NCI-H2029 (cell line): Measurements from ENCODE around the gene SEC16A.

Experiments
- DNase-seq: peaks from one replicate; lab custom pipeline; 2025; lab: John Stamatoyannopoulos, UW

The SEC16A gene, protein sequence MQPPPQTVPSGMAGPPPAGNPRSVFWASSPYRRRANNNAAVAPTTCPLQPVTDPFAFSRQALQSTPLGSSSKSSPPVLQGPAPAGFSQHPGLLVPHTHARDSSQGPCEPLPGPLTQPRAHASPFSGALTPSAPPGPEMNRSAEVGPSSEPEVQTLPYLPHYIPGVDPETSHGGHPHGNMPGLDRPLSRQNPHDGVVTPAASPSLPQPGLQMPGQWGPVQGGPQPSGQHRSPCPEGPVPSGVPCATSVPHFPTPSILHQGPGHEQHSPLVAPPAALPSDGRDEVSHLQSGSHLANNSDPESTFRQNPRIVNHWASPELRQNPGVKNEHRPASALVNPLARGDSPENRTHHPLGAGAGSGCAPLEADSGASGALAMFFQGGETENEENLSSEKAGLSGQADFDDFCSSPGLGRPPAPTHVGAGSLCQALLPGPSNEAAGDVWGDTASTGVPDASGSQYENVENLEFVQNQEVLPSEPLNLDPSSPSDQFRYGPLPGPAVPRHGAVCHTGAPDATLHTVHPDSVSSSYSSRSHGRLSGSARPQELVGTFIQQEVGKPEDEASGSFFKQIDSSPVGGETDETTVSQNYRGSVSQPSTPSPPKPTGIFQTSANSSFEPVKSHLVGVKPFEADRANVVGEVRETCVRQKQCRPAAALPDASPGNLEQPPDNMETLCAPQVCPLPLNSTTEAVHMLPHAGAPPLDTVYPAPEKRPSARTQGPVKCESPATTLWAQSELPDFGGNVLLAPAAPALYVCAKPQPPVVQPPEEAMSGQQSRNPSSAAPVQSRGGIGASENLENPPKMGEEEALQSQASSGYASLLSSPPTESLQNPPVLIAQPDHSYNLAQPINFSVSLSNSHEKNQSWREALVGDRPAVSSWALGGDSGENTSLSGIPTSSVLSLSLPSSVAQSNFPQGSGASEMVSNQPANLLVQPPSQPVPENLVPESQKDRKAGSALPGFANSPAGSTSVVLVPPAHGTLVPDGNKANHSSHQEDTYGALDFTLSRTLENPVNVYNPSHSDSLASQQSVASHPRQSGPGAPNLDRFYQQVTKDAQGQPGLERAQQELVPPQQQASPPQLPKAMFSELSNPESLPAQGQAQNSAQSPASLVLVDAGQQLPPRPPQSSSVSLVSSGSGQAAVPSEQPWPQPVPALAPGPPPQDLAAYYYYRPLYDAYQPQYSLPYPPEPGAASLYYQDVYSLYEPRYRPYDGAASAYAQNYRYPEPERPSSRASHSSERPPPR (N-terminal part only)

DNA sequence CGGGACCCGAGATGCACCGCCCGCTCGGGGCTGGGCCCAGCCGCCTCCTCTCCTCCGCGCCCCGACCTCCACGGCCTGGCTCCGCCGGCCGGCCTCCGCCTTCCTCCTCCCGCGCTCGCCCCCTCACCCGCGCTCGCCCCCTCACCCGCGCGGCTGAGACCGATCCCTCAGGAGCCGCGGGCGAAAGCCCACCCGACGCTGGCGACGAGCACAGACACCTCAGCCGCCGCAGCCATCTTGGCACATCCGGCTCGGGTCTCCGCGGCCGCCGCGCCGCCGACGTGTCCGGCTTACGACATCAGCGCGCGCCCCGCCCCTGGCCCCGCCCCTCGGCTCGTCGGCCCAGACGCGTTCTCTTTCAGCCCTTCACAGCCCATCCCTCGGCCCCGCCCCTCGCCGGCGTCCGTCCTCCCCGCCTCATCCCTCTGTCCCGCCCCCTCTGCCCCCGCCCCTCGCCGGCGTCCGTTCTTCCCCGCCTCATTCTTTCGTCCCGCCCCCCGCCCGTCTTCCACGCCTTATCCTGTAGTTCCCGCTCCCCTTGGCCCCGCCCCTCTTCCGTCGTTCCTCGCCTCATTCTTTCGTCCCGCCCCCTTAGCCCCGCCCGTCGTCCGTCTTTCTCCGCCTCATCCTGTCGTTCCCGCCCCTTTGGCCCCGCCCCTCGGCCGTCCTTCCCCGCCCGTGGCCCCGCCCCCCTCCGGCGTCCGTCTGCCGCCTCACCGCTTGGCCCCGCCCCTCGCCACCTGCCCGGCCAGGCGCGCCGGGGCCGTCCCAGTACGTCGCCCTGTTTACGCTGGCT lies at the start of gene SEC16A:
Gene SEC16A (minus strand): TSS at position 248 of the 796 bp plus-strand sequence. CDS start 5,425 bp downstream, outside the sequence.
- DNase-seq = peak; percentile 99

DNA sequence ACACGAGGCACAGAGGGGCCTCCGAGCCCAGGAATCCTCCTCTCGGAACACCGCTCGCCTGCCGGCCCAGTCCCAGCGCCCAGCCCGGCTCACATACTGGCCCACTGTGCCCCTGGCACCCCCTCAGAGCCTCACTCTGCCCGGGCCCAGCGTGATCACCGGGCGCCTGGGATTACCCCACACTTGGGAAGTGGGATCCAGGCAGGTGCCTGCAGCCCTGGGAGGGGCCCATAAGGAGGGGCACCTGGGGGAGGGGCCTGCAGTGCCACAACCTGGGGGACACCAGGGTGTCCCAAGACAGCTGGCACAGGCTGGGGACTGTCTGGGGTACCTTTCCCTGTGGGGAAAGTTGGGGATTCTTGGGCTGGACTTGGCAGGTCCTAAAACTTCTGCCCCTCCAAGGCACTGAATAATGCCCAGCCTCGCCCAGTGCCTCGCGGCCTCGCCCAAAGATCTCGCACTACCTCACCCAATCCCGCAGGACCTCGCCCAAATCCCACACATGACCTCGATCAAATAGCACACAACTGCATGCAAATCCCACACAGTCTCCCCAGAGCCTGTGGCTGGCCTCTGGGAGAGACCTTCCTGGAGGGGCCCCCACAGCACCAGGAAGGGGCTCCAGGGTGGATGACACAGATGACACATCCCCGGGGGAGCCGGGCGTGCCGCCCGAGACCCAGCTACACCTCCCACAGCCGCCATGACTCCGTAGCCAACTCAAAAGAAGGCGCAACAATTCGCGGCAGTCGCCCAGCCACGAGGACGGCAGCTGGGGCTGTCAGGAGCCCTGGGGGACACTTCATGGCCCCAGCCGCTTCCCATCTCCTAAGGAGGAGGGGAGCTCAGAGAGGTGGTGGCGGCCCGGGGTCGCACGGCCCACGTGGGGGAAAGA lies 49.3 kb upstream of the SEC16A start:
- no peak for DNase-seq

DNA sequence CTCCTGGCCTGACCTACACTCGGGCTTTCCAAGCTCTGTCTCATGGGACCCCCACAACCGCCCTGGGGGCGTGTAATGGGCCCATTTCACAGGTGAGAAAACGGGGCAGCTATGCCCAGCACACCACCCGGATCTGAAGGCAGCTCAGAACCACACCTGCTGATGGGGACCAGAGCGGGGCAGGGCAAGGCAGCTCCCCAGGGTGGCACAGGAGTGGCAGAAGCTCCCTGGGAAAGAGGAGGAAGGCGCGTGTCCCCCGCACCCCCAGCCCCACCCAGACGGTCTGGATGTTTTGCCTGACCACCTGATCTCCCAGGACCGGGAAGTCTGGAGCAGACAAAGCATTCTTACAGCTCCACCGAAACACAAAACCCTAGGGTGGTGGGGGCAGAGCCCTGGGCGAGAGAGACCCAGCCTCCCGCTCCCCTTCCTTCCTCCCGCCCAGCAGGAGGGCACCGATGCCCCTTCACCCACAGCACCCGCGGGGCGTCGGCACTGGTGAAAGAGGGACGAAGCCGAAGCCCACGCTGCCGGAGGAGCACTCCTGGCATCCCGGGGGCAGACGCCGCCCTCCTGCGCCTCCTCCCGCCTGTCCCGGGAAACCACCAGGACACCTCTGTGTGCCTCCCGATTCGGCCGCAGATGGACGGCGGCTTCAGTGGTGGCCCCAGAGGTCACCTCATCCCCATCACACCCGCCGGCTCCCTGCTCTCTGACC lies 48.5 kb upstream of the SEC16A start:
- no peak for DNase-seq

DNA sequence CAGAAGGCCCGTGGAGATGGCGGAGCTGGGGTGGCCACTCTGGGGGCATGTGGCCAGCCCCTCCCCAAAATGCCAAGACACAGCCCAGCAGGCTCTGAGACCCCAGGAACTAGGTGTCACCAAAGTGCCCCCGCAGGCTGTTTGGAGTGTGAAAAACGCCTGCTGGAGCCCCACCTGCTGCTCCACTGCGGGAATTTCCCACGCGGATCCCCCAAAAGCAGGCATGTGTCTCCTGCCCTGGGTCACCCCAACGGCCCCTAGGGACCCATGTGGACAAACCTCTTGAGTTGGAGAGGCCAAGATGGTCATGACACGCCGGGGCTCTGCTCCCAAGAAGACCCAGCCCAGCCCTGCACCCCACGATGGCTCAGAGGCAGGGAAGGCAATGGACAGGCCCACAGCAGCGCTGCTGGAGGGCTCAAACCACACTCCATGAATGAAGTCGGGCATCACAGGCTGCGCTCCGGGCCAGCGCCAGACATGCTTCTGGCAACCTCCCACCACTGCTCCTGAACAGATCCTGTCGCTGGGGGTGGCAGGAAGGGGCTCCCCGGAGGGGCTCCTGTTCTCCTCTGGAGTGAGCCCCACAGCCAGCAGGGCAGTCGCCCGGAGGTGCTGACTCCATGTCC lies 47.7 kb upstream of the SEC16A start:
- no peak for DNase-seq

DNA sequence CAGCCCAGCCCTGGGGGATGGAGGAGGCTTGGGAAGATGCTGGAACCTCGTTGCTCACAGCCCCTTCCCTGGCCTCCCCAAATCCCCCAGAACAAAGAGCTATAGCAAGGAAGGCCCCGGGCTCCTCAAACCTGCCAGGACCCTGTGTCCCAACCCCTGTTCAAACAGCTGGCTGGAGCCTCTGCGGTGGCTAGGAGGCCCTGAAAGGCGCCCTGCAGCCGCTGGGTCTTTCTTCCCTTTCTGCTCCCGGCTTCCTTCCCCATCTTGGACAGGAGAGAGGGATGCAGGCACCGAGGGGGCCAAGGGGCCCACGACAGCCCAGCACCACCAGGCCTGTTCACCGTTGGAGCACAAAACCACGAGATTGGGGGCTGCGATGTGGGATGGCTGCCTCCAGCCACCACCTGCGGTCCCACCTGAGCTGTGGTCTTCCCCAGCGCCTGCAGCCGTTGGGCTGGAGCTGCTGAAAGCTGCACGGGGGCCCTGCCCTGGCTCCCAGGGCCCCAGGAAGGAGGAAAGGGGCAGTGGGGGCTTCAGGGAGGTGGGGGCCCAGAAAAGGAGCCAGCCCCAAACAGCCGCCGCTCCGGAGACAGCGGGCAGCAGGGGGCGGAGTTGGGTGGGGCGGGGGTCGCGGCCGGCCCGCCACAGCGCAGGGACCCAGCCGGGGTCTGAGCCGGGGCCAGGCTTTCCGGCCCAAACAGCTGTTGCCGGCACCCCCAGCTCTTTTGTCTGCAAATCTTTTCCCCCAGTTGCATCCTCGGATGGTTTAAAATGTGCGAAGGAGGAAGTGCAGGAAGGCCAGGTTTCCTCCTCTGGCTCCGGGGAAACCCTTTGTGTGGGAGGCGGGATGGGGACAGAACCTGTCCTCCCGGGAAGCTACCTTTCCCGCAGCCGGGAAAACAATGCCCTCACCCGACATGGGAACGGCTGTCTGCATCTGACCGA lies 46.9 kb upstream of the SEC16A start:
- DNase-seq = no peak

DNA sequence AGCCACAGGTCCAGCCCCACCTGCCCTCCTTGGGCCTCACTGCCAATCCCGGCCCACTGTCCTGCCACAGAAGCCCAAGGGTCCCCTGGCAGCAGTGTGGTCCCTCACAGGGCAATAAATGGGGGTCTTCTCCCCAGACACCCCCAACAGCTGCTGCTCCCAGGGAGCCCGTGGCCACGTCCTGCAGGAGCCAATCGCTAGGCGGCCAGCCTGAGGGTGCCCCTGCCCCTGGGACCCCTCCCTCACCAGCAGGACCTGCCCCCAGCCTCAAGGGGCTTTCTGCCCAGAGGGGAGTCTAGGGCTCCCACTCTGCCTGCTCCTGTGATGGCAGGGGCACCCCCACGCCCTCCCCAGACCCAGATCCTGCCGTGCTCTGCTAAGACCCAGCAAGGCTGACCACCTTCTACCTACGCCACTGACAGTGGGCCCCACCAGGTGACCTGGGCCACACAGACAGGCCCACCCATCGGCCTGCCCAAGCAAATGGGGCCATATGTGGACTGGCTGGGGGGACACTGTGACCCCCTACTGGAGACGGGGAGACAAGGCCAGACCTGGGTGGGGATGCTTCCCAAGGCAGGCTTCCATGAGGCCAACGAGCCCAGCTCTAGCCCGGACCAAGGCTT lies 46.0 kb upstream of the SEC16A start:
- no peak for DNase-seq

DNA sequence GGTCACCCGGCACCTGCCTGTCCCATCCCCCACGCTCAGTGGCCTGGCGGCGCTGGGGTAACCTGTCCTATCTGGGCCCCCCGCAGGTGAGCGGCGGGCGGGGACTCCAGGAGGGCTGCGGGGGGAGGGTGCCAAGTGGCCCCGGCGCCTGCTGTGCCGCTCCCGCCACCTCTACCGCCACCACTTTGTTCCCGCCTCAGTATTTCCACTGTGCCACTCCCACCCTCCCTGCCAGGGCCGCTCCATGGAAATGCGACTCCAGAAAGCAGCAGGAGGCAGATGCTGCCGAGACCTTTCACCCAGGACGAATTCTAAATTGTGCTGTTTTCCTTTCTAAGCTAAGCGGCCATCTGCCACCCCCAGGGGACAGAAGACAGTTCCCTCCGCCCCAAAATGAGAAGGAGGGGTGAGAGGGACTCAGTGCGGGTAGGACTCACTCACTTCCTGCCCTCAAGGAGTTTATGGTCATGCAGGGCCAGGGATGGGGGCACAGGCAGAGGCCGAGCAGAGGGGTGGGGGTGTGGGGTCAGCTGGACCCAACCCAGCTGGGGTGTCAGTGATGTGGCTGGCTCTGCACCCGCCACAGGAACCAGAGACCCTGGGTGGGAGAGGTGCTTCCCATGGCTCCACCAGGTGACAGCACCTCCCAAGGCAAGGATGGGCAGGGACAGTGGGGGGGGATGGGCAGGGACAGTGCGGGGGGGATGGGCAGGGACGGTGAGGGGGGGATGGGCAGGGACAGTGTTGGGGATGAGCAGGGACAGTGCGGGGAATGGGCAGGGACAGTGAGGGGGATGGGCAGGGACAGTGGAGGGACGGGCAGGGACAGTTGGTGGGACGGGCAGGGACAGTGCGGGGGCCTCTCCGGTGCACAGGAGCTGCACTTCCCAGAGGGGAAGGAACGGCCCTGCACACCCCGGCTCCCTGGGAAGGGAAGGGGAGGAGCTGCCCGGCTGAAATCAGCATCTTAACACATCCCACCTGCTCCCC lies 45.2 kb upstream of the SEC16A start:
- no peak for DNase-seq

DNA sequence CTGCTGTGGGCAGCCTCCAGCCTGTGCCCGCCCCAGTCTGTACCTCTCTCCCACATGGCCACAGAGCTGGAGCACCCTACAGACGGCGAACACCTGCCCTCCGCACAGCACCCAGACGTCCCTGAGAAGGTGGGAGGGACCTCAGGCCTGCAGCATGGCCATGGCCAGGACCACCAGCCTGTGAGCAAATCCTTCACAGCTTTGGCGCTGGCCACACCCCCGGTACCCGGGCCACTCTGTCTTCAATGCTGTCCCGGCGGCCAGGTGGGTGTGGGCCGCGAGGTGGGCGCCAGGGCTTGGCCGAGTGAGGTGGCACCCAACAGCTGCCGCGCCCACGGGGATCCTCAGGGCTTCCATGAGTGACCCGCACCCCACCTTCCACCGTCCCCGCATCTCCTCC lies 44.3 kb upstream of the SEC16A start:
- DNase-seq = no peak

DNA sequence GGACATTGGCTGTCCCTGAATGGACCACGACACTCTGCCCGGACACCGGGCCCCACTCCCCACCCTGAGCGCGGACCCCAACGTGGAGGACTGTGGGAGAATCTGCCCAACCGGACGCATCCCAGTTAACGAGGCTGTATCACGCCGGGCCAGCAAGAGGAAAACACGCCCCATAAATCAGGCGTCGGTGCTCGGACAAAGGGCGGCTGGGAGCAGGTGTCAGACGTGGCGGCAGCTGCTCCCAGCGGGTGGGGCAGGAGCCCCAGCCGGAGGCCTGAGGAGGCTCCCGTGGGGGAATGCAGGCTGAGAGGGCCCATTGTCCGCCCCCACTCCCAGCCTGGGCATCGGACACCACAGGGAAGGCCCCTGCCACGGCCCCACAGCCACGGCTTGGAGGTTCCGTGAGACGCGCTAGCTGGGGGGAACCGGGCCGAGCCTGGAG lies 43.8 kb upstream of the SEC16A start:
- DNase-seq = peak; percentile 32

DNA sequence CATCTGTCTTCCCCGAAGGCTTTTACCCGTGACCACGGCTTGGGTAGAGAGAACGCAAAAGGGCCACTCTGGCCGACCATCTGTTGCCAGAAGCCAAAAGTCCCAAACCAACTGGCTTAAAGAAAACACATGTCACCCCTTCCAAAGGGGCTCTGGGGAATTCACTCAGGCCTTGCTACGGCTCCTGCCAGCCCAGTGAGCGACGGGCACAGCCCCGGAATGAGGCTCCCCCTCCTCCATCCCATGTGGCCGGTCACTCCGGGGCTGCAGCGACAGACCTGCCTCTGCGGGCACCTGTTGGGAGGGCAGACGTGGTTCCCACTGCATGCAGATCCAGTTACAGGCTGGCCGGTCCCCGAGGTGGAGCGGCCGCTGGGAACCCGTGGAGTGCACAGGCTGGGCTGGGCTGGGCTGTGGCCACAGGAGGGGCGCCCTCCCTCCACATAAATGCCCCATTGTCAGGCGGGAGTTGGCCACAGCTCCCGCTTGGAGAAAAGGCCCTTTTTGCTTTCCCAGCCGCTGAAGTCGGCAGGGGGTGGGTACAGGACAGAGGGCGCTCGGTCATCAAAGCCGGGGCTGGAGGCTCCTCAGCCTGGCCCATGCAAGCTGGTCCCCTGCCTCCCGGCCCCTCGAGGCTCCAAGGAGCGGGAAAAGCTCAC lies 43.1 kb upstream of the SEC16A start:
- DNase-seq = no peak

DNA sequence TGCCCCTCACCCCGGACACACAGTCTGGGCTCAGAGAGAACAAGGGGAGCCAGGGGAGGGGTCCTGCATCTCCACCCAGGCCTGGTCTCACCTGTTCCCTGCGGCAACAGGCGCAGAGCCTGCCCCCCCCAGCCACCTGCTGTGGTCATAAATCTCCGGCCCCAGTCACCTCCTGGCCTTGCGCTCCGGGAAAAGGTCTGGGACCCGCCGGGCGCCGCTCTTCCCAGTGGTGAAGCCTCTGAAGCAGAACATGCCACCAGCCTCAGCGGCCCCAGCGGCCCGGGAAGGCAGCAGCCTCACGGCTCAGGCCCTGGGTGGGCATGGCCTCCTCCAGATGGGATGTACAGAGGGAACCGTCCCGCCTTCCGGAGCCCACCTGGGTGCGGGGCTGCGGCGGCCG lies 42.4 kb upstream of the SEC16A start:
- no peak for DNase-seq

DNA sequence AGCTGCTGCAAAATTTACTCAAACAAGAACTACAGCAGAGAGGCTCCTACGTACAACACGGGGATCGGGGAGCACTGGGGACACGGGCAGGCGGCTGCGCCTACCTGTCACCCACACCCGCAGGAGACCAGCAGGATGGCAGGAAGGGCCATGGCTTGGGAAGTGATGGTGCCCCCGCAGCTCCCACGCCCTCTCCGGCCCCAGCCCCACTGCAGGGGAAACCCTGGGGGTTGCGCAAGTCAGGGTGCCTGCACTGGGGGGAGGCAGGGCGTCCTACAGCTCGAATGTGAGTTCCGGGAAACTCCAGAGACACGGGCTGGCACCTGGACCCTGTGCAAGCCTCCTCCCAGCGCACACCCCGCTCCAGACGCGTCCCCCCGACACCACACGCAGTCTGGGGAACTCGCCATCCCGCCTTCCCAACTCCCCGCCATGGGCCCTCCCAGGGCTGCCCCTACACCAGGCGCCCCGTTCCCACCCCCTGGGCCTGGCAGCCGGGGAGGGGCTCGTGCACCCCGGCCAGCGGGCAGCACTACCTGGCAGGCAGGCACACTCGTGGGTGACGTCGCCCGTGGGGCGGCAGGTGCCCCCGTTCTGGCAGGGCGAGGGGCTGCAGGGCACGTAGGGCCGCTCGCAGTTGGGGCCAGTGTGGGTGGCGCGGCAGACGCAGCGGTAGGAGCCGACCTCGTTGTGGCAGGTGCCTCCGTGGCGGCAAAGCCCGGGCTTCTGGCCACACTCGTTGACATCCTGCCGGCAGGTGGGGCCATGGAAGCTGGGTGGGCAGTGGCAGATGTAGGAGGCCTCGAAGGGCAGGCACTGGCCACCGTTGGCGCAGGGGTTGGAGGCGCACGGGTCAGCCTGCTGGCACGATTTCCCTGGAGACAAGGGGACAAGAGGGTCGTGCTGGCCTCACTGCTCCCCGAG lies 39.7 kb upstream of the SEC16A start:
- DNase-seq = no peak

DNA sequence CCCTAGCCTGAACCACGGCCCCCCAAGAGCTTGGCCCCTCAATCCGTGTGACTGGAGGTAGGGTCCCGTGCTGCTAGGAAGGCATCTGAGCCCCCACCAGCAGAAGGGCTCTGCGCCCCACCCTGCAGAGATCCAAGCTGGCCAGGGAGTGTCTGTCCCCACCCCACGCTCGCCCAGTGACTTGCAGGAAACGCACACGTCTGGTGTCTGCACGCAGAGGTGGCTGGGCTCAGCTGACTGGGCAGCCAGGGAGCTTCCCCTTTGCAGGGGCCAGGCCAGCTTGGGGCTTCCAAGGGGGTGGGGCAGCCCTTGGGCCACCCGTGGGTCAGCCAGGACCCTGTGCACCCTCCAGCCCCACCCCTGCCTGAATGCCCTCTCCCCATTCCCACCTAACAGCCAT lies 38.7 kb upstream of the SEC16A start:
- no peak for DNase-seq

DNA sequence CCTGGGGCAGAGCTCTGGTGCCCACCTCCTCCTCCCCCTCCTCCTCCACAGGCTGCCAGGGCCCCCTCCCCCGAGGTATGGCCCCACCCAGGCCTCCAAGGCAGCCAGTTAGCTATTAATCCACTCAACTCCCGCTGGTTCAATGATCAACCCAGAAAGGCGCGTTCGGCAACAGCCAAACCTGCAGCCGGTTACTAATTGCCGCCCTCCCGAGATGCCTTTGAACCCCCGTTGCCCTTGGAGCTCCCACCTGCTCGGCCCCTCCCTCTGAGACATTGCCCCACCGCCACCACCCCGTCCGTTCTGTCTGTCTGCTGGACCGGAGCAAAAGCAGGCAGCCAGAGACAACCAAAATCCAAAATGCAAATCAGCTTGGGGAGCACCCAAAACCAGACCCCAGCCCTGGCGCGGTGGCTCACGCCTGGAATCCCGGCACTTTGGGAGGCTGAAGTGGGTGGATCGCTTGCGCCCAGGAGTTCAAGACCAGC lies 37.3 kb upstream of the SEC16A start:
- no peak for DNase-seq
